Endothelial cell of umbilical vein (primary cell): ENCODE data around the gene DPPA4.

ENCODE experiments used
- CTCF ChIP-seq, 2 donors: IDR thresholded peaks; 1 replicate in 1 of 2; 2 replicates in 1 of 2; pipeline ENCODE4 v1.5.1; 2011; ENCODE audit warnings: low read length in 2 of 2, mild to moderate bottlenecking in 2 of 2, moderate library complexity in 2 of 2, control low read depth in 1 of 2, inconsistent platforms in 1 of 2, low read depth in 1 of 2; ENCODE audit not compliant: insufficient read depth in 1 of 2; ENCODE audit errors: extremely low read depth in 1 of 2
- FOS ChIP-seq: IDR thresholded peaks from 2 replicates; pipeline ENCODE4 v1.6.1; 2011; ENCODE audit warnings: mild to moderate bottlenecking, low read length, moderate library complexity, borderline replicate concordance; ENCODE audit not compliant: insufficient read depth
- GATA2 ChIP-seq: IDR thresholded peaks from 2 replicates; pipeline ENCODE4 v1.7.0; 2011; ENCODE audit warnings: low read depth, mild to moderate bottlenecking, moderate library complexity, mixed read lengths, low read length; ENCODE audit not compliant: insufficient read length, insufficient read depth
- JUN ChIP-seq: IDR thresholded peaks from 2 replicates; pipeline ENCODE4 v1.6.1; 2011; ENCODE audit warnings: borderline replicate concordance, low read depth; ENCODE audit not compliant: insufficient read length, insufficient read depth
- MAX ChIP-seq: IDR thresholded peaks from 2 replicates; pipeline ENCODE4 v1.6.1; 2011; ENCODE audit not compliant: insufficient read depth, insufficient read length
- POLR2A ChIP-seq: IDR thresholded peaks from 2 replicates; pipeline ENCODE4 v1.6.1; 2012; ENCODE audit warnings: low read depth, mild to moderate bottlenecking, control low read depth, low read length
- POLR2AphosphoS5 ChIP-seq: IDR thresholded peaks from 2 replicates; pipeline ENCODE4 v1.6.1; 2012; ENCODE audit warnings: low read depth, mild to moderate bottlenecking, control low read depth, low read length, moderate library complexity; ENCODE audit not compliant: insufficient read depth

- TF ChIP-seq POLR2AphosphoS5 (no peak), CTCF (IDR thresholded peaks at IDR 0.05; ENCODE audit: extremely low read depth in 1 of 2, insufficient read depth in 1 of 2, low read depth in 1 of 2, low read length in 2 of 2) (no peak), MAX (no peak), GATA2 (no peak), POLR2A (no peak), JUN (no peak), FOS (no peak)
Observed at GRCh38 chr3:109362823-109363222, 25.5 kb upstream of the DPPA4 start.
